Hematopoietic multipotent progenitor cell treated with erythropoietin and hydrocortisone succinate and interleukin-3 and kit ligand, for 6 days (in vitro differentiated cells): Measurements from ENCODE around the gene HOXB13.

Experiments used
- DNase-seq: peaks from one replicate; pipeline ENCODE4 v3.0.0-alpha.2; 2015

Gene HOXB13

DNA sequence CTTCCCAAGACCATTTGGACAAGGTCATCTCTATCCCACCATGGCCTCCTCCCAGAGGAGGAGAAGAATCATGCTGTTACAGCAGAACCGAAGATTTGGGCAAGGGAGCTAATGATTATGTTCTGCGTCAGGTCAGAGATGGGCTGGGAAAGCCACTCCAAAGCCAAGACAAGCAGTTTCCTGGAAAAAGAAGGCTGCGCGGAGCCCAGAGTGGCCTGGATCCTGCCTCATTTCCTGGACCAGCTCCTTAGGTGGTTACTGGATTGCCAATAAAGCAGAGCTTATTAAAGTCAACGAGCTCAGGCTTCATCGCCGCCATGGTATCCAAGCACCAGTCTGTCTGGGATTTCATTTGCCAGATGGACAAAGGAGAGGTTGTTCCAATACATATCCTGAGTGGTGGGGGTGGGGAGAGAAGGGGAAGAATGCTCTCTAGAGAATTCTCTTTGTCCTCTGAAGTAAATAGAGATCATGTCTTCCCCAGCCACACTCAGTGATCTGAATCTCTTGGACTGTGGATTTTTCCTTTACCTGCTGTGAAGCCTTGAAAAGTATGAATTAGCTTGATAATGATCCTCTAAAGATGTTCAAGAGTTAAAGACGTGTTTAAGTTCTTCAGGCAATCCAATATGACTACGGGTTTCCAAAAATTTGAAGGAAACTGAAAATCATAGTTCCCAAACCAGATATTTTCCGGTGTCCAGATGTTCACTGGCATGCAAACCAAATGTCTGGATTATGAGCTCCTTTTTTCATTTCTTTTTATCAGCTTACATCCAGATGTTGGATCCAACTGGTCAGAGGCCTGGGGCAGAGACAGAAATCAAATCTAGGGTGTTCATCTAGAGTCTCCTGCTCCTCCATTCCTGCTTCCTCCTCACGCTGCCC is 23.9 kb downstream of the HOXB13 start:
- DNase-seq: no peak

- DNase-seq: no peak
These were observed 26.6 kb downstream of the HOXB13 start for GRCh38 chr17:48701864-48702532.

- no peak for DNase-seq
These were observed 35.4 kb downstream of the HOXB13 start for GRCh38 chr17:48693178-48693577.

DNA sequence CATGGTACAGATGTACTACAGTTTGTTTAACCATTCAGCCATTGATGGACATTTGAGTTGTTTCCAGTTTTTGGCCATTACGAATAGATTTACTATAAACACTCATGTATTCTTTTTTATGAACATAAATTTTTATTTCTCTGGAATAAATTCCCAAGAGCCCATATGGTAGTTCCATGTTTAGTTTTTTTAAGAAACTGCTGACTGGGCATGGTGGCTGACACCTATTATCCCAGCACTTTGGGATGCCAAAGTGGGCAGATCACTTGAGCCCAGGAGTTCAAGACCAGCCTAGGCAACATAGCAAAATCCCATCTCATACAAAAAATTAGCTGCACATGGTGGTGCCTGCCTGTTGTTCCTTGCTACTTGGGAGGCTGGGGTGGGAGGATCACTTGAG is 36.5 kb downstream of the HOXB13 start:
- DNase-seq: no peak

- DNase-seq: no peak
These were observed 37.9 kb downstream of the HOXB13 start for GRCh38 chr17:48690655-48691054.

DNA sequence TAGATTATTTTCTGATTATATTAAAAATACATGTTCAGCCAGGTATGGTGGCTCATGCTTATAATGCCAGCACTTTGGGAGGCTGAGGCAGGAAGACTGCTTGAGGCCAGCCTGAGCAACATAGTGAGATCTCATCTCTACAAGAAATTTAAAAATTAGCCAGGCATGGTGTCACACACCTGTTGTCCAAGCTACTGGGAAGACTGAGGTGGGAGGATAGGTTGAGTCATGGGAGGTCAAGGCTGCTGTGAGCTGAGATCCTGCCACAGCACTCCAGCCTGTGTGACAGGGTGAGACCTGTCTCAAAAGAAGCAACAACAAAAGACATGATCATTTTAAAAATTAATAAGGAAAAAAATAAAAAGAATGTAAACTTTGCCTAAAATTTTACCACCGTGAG is 46.9 kb downstream of the HOXB13 start:
- no peak for DNase-seq

GRCh38 chr17:48679385-48680096 is 49.0 kb downstream of the HOXB13 start:
- no peak for DNase-seq

DNA sequence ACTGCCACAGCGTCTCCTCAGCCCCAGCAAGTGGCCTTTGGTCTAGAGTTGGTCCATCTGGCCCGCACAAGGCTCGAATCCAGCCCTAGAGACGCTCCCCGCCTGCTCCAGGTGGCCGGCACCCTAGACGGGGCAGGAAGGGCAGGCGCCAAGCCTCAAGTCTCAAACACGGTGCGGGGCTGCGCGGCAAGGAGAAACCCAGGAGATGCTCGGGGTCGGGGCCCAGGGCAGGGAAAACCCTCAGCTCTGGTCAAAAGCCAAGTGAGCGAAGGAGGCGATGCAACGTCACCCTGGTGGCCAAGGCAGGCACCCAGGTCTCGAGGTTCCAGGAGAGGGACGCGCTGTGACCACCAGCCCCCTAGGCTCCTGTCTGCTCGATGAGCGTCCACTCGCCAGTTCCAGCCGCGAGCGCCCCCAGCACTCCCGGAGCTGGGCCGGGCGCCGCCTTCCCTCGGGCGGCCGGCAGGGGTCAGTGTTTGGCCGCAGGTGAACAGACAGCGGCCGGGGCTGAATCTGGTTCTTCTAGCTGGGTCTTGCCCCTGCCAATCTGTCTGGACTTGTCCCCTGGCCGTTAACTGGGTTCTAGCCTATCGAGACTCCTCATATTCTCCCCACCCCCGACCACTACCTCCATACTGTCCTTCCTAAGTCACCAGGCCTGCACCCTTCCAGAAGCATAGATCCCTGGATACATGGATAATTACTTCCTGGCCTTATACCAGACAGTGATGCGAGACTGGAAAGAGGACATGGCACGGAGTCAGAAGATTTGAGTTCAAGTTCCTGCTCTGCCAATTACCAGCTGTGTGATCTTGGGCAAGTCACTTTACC is 50.2 kb downstream of the HOXB13 start:
- DNase-seq: peak; percentile 78

DNA sequence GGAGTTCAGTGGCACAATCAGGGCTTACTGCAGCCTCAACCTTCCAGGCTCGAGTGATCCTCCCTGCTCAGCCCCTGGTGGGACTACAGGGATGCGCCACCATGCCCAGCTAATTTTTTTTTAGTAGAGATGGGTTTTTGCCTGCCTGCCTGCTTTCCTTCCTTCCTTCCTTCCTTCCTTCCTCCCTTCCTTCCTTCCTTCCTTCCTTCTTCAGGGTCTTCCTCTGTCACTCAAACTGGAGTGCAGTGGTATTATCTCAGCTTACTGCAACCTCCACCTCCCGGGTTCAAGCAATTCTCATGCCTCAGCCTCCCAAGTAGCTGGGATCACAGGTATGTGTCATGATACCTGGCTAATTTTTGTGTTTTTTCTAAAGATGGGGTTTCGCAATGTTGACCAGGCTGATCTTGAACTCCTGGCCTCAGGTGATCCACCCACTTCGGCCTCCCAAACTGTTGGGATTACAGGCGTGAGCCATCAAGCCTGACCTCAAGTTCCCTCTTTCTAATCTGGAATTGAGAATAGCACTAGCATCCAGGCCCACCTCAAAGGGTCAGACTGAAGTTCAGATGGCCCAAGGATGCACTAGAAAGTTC is 51.5 kb downstream of the HOXB13 start:
- DNase-seq: no peak
